GM19035 (cell line): ENCODE measurements around the gene CNKSR2.

Source experiments
- ATAC-seq: cut with Tn5 transposase; IDR thresholded peaks from one replicate; pipeline ENCODE4 v1.9.1; 2021; ENCODE audit not compliant: unreplicated experiment

Gene CNKSR2

GRCh38 chrX:21374163-21374993 lies at the start of gene CNKSR2:
TSS of gene CNKSR2 (plus strand) at chrX:21374418. CDS start at chrX:21374898, 480 bp downstream.
- peak; percentile 63 for ATAC-seq

GRCh38 chrX:21354725-21355124 lies 19.5 kb upstream of the CNKSR2 start:
- ATAC-seq = no peak

GRCh38 chrX:21355831-21356230 lies 18.4 kb upstream of the CNKSR2 start:
- no peak for ATAC-seq

GRCh38 chrX:21369613-21370012 lies 4.6 kb upstream of the CNKSR2 start:
- no peak for ATAC-seq

GRCh38 chrX:21373001-21373400 lies 1.2 kb upstream of the CNKSR2 start:
- no peak for ATAC-seq

- ATAC-seq = peak; percentile 77
Measured at GRCh38 chrX:21373637-21374162, 518 bp upstream of the CNKSR2 start.

- ATAC-seq = no peak
Measured at GRCh38 chrX:21374994-21375707, 933 bp downstream of the CNKSR2 start.

- ATAC-seq = no peak
Measured at GRCh38 chrX:21375708-21376009, 1.4 kb downstream of the CNKSR2 start.

- ATAC-seq = no peak
Measured at GRCh38 chrX:21376636-21377035, 2.4 kb downstream of the CNKSR2 start.

- ATAC-seq = no peak
Measured at GRCh38 chrX:21379991-21380390, 5.8 kb downstream of the CNKSR2 start.

- ATAC-seq = no peak
Measured at GRCh38 chrX:21382715-21383114, 8.5 kb downstream of the CNKSR2 start.

- ATAC-seq = no peak
Measured at GRCh38 chrX:21383546-21383945, 9.3 kb downstream of the CNKSR2 start.

GRCh38 chrX:21384178-21384577 lies 10.0 kb downstream of the CNKSR2 start:
- ATAC-seq = no peak

GRCh38 chrX:21394792-21395191 lies 20.6 kb downstream of the CNKSR2 start:
- no peak for ATAC-seq

- no peak for ATAC-seq
Measured at GRCh38 chrX:21398426-21398825, 24.2 kb downstream of the CNKSR2 start.

GRCh38 chrX:21400408-21401121 lies 26.3 kb downstream of the CNKSR2 start:
- no peak for ATAC-seq

- ATAC-seq = no peak
Measured at GRCh38 chrX:21408307-21408706, 34.1 kb downstream of the CNKSR2 start.

GRCh38 chrX:21408788-21409187 lies 34.6 kb downstream of the CNKSR2 start:
- no peak for ATAC-seq

- no peak for ATAC-seq
Measured at GRCh38 chrX:21412029-21412428, 37.8 kb downstream of the CNKSR2 start.

- no peak for ATAC-seq
Measured at GRCh38 chrX:21412883-21413282, 38.7 kb downstream of the CNKSR2 start.

GRCh38 chrX:21427086-21427485 lies 52.9 kb downstream of the CNKSR2 start:
- no peak for ATAC-seq

- no peak for ATAC-seq
Measured at GRCh38 chrX:21437036-21437435, 62.8 kb downstream of the CNKSR2 start.
